PC-3 (cell line): Measurements from ENCODE around the gene G6PD. TPM values are rescaled to one million over a fixed set of nuclear protein-coding genes. Genes with fewer than 3 reads are reported as not detected.
"Not testable (repeated sequence)": the region's sequence is repeated elsewhere in the genome, so short reads cannot be mapped to it uniquely, and the experiment has no call there.

Source experiments
- ATAC-seq: fragments of 200-7000 bp; cut with Tn5 transposase; 2 replicates; pipeline ENCODE4 v1.9.1; 2020; ENCODE audit warnings: mild to moderate bottlenecking, moderate library complexity
- BruUV-seq: library from RNA; stranded (reverse); fragments of 400-500 nt; replicated peaks from 2 replicates; lab custom pipeline; 2021; lab: Mats Ljungman, UMichigan
- CTCF ChIA-PET: fragments of 300-600 bp; sonication (Branson Sonifier 250); formaldehyde crosslinking; loops from one replicate; lab custom pipeline; 2022; ENCODE audit warnings: antibody characterized with exemption; lab: Charles Lee
- POLR2A ChIA-PET: fragments of 300-600 bp; sonication (Branson Sonifier 250); formaldehyde crosslinking; loops from one replicate; lab custom pipeline; 2022; ENCODE audit warnings: antibody characterized with exemption; ENCODE audit not compliant: unreplicated experiment; lab: Charles Lee
- DNase-seq: peaks from one replicate; pipeline ENCODE4 v3.0.0-alpha.2; 2015
- H2AFZ ChIP-seq: fragments of 300-600 bp; sonication (generic); 2 replicates; pipeline ENCODE4 v1.6.0; 2016; ENCODE audit warnings: antibody characterized with exemption, low read length
- H3F3A ChIP-seq: fragments of 300-600 bp; sonication (generic); one replicate; pipeline ENCODE4 v1.6.0; 2017; ENCODE audit warnings: antibody characterized with exemption, low read length, control low read depth, mild to moderate bottlenecking; ENCODE audit not compliant: unreplicated experiment
- H3K27ac ChIP-seq: fragments of 300-600 bp; sonication (generic); 2 replicates; pipeline ENCODE4 v1.5.1; 2016; ENCODE audit warnings: mild to moderate bottlenecking, low read length
- H3K27me3 ChIP-seq: fragments of 300-600 bp; sonication (generic); 2 replicates; pipeline ENCODE4 v1.6.1; 2016; ENCODE audit warnings: low read length, mixed read lengths
- H3K36me3 ChIP-seq: fragments of 300-600 bp; sonication (generic); 2 replicates; pipeline ENCODE4 v1.6.1; 2016; ENCODE audit warnings: low read depth, mixed run types, low read length, mixed read lengths
- H3K4me1 ChIP-seq: fragments of 300-600 bp; sonication (generic); 2 replicates; pipeline ENCODE4 v1.5.1; 2016; ENCODE audit warnings: low read length; ENCODE audit not compliant: insufficient read depth
- H3K4me2 ChIP-seq: fragments of 300-600 bp; sonication (generic); 2 replicates; pipeline ENCODE4 v1.6.0; 2016; ENCODE audit warnings: low read length
- H3K4me3 ChIP-seq: fragments of 300-600 bp; sonication (generic); 2 replicates; pipeline ENCODE4 v1.5.1; 2016; ENCODE audit warnings: mild to moderate bottlenecking, low read length, mixed read lengths
- H3K79me2 ChIP-seq: fragments of 300-600 bp; sonication (generic); 2 replicates; pipeline ENCODE4 v1.6.1; 2017; ENCODE audit warnings: low read length, mixed read lengths
- H3K9ac ChIP-seq: fragments of 300-600 bp; sonication (generic); 2 replicates; pipeline ENCODE4 v1.6.0; 2016; ENCODE audit warnings: mild to moderate bottlenecking, low read length
- H3K9me2 ChIP-seq: fragments of 300-600 bp; sonication (generic); replicated peaks from 2 replicates; pipeline ENCODE4 v1.6.1; 2016; ENCODE audit warnings: mixed run types, low read length, mixed read lengths
- H3K9me3 ChIP-seq: fragments of 300-600 bp; sonication (generic); 2 replicates; pipeline ENCODE4 v1.6.1; 2016; ENCODE audit warnings: low read length, mixed read lengths
- H4K20me1 ChIP-seq: fragments of 300-600 bp; sonication (generic); 2 replicates; pipeline ENCODE4 v1.6.1; 2016; ENCODE audit warnings: low read length, mixed read lengths
- EZH2 ChIP-seq: fragments of 300-600 bp; sonication (generic); IDR thresholded peaks from one replicate; pipeline ENCODE4 v1.6.1; 2017; ENCODE audit warnings: antibody characterized with exemption, mild to moderate bottlenecking, low read length; ENCODE audit not compliant: unreplicated experiment
- EZH2phosphoT487 ChIP-seq: fragments of 300-600 bp; sonication (generic); IDR thresholded peaks from 2 replicates; pipeline ENCODE4 v1.6.1; 2018; ENCODE audit warnings: mild to moderate bottlenecking, antibody characterized with exemption, low read length, borderline replicate concordance
- intact Hi-C: fragments of 100-400 bp; cut with micrococcal nuclease; formaldehyde crosslinking; loops from 2 replicates; pipeline ENCODE4 v1.9.0; 2023
- total RNA-seq: library from RNA; depleted of rRNA; stranded (reverse); fragments of >200 nt; gene quantifications from 2 replicates; pipeline ENCODE4 v1.2.3, GENCODE V29; 2014
- TF ChIP-seq, protein P1 (sequence below): fragments of 300-600 bp; sonication (generic); conservative IDR thresholded peaks from 2 replicates; pipeline ENCODE4 v1.5.1; 2017; ENCODE audit warnings: antibody characterized with exemption, low read depth, mild to moderate bottlenecking, low read length

Gene G6PD
- total RNA-seq, 1 experiment from 2014 or later = 121 TPM

GRCh38 chrX:154558896-154559295, 12.2 kb upstream of the G6PD start:
- H3K9me3 ChIP-seq, CTCF ChIA-PET, H3K4me1 ChIP-seq, H3F3A ChIP-seq, H4K20me1 ChIP-seq, H3K27me3 ChIP-seq, ATAC-seq, POLR2A ChIA-PET, H3K4me3 ChIP-seq, H3K27ac ChIP-seq, BruUV-seq, H3K79me2 ChIP-seq, DNase-seq, H3K9me2 ChIP-seq, intact Hi-C loops, H2AFZ ChIP-seq, H3K9ac ChIP-seq, H3K36me3 ChIP-seq, H3K4me2 ChIP-seq: not testable (repeated sequence)

DNA sequence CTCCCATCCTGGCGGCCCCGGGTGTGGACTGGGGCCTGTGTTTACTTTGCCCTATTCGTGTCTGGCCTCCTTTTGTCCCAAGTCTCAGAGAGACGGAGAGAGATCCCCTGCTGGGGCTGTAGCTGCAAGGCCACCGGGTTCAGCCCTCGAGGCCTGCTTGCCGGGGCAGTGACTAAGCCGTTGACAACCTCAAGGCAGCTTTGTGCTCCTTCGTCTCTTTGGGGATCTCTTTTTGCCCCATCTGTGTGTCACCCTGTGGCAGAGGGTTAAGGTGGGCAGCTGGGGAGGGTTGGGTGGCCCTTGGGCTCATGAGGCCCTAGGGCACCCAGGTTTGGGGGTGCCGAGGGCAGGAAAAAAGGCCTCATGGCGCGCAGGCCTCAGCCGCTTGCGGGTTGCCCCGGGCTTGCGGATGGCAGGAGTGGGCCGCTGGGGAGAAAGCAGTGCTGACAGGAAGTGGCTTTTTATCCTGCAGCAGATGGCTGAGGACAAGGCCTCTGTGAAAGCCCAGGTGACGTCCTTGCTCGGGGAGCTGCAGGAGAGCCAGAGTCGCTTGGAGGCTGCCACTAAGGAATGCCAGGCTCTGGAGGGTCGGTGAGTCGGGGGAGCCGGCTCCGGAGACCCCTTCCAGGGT, 11.5 kb upstream of the G6PD start:
- H2AFZ ChIP-seq, H3K27ac ChIP-seq, H3K4me1 ChIP-seq, BruUV-seq, intact Hi-C loops, POLR2A ChIA-PET, H3K27me3 ChIP-seq, H3K4me3 ChIP-seq, H3K9ac ChIP-seq, H3K4me2 ChIP-seq, CTCF ChIA-PET, H4K20me1 ChIP-seq, H3F3A ChIP-seq, H3K9me3 ChIP-seq, H3K9me2 ChIP-seq, DNase-seq, ATAC-seq, H3K36me3 ChIP-seq: not testable (repeated sequence)
- H3K79me2 ChIP-seq = peaks cover 10% of the 10 kb centered on the region

DNA sequence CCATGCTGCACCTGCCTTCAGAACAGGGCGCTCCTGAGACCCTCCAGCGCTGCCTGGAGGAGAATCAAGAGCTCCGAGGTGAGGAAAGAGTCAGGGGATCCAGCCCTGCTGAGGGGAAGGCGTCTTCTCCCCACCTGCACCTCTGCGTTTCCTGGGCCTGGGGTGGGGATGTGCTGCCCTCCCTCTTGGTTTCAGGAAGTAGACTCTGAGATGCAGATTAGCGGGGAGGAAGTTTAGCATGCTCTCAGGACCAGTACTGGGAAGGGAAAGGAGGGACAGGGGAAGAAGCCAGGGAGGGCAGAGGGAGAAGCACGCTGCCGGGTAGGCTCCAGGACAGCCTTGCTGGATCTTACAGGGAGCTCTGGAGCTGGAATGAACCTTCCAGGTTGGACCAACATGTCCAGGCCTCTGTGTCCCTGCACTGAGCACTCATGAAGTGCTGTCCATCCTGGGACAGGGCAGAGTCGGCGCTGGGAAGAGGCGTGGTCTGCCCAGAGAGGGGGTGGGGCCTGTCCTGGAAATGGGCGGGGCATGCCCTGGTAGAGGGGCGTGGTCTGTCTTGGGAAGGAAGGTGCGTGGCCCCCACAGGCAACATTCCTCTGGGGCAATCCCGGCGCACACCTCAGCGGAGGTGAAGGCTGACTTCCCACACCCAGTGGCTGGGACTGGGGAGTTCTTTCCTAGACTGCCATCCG, 5.6 kb upstream of the G6PD start:
- H3K9me3 ChIP-seq, BruUV-seq, H3K27ac ChIP-seq, H3F3A ChIP-seq, H4K20me1 ChIP-seq, CTCF ChIA-PET, DNase-seq, H3K27me3 ChIP-seq, ATAC-seq, H3K9me2 ChIP-seq, POLR2A ChIA-PET, H3K36me3 ChIP-seq, H3K9ac ChIP-seq, H2AFZ ChIP-seq, intact Hi-C loops, H3K4me3 ChIP-seq, H3K4me2 ChIP-seq: not testable (repeated sequence)
- peaks cover 13% of the 10 kb centered on the region; the same call in 1 of the 2 replicates for H3K4me1 ChIP-seq
- peaks cover 57% of the 10 kb centered on the region for H3K79me2 ChIP-seq

DNA sequence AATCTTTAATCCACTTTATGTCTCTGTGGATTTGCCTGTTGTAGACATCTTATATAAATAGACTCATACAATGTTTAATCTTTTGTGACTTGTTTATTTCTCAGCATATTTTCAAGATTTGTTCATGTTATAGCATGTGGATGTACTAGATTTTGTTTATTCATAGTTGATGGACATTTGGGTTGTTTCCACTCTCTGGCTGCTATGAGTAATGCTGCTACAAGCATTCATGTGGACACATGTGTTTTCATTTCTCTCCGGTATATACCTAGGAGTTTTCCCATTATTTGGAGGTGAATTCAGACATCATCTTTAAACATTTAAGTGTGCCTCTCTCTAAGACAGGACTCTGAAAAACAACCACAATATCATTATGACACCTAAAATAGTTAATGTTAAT, 3.1 kb upstream of the G6PD start:
- TF ChIP-seq, protein P1, sequence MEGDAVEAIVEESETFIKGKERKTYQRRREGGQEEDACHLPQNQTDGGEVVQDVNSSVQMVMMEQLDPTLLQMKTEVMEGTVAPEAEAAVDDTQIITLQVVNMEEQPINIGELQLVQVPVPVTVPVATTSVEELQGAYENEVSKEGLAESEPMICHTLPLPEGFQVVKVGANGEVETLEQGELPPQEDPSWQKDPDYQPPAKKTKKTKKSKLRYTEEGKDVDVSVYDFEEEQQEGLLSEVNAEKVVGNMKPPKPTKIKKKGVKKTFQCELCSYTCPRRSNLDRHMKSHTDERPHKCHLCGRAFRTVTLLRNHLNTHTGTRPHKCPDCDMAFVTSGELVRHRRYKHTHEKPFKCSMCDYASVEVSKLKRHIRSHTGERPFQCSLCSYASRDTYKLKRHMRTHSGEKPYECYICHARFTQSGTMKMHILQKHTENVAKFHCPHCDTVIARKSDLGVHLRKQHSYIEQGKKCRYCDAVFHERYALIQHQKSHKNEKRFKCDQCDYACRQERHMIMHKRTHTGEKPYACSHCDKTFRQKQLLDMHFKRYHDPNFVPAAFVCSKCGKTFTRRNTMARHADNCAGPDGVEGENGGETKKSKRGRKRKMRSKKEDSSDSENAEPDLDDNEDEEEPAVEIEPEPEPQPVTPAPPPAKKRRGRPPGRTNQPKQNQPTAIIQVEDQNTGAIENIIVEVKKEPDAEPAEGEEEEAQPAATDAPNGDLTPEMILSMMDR = no peak
- no peak for TF ChIP-seq EZH2phosphoT487
- no peak for TF ChIP-seq EZH2
- intact Hi-C loops = no loop called here
- Histone ChIP-seq H2AFZ (no peak overlapping the region), H3F3A (no peaks in the 10 kb centered on the region), H3K9ac (no peak overlapping the region), H4K20me1 (no peaks in the 10 kb centered on the region), H3K9me3 (no peaks in the 10 kb centered on the region), H3K27ac (no peak overlapping the region), H3K4me1 (peaks cover 26% of the 10 kb centered on the region), H3K27me3 (no peaks in the 10 kb centered on the region), H3K4me3 (peak overlapping the region; percentile 6; the same call in 1 of the 2 replicates), H3K79me2 (peaks cover 75% of the 10 kb centered on the region), H3K36me3 (peaks cover 2% of the 10 kb centered on the region; the same call in 1 of the 2 replicates), H3K9me2 (no peaks in the 10 kb centered on the region), H3K4me2 (peak overlapping the region; percentile 88)
- BruUV-seq = no TSS peak
- ATAC-seq = no peak
- ChIA-PET CTCF (no interaction called here), POLR2A (no interaction called here)
- peak; percentile 8 for DNase-seq
